Testis (tissue), 3 donors: ENCODE measurements around the gene FAM83D. TPM values are rescaled to one million over a fixed set of nuclear protein-coding genes. Genes with fewer than 3 reads are reported as not detected.
"Not testable (repeated sequence)": the region's sequence is repeated elsewhere in the genome, so short reads cannot be mapped to it uniquely, and the experiment has no call there.

Experiments used
- DNase-seq: peaks from one replicate; pipeline ENCODE4 v3.0.0-alpha.2; 2019
- H3K27ac ChIP-seq, 2 donors: fragments of 200-600 bp; sonication (generic); one replicate each; pipeline ENCODE4 v1.5.1; 2019
- H3K27me3 ChIP-seq: fragments of 200-600 bp; sonication (generic); one replicate; pipeline ENCODE4 v1.5.1; 2019
- H3K36me3 ChIP-seq: fragments of 200-600 bp; sonication (generic); one replicate; pipeline ENCODE4 v1.5.1; 2017; ENCODE audit warnings: low read depth; ENCODE audit errors: missing control alignments
- H3K4me1 ChIP-seq: fragments of 200-600 bp; sonication (generic); one replicate; pipeline ENCODE4 v1.5.1; 2019
- H3K4me3 ChIP-seq, 2 donors: fragments of 200-600 bp; sonication (generic); one replicate each; pipeline ENCODE4 v1.5.1; 2017 to 2019
- H3K9me3 ChIP-seq: fragments of 200-600 bp; sonication (generic); one replicate; pipeline ENCODE4 v1.5.1; 2017
- POLR2A ChIP-seq: fragments of 450-650 bp; IDR thresholded peaks from one replicate; pipeline ENCODE4 v1.6.1; 2017; ENCODE audit warnings: antibody characterized with exemption, mild to moderate bottlenecking, moderate library complexity
- WGBS, 2 donors: methylation state at CpG; one replicate each; pipeline ENCODE4 v1.1.5; 2018; 5-methylcytosine and 5-hydroxymethylcytosine counted together
- intact Hi-C: fragments of 100-400 bp; cut with DNase I; formaldehyde crosslinking; loops from one replicate; pipeline ENCODE4 v1.15.1; 2023; ENCODE audit warnings: low total_unique reads
- polyA plus RNA-seq: library from polyadenylated mRNA; stranded (reverse); fragments of 350-450 nt; fragmentation: Illumina TruSeq; extraction: RNeasy Lipid Tissue Mini Kit (QIAGEN cat#74804); gene quantifications from one replicate; pipeline ENCODE4 v1.2.3, GENCODE V29; 2014; ENCODE audit warnings: low read depth, low replicate concordance; ENCODE audit not compliant: insufficient read depth
- total RNA-seq, 2 donors: library from RNA; depleted of rRNA; stranded (reverse); fragments of >200 nt; gene quantifications; one replicate each; pipeline ENCODE4 v1.2.3, GENCODE V29; 2016
- TF ChIP-seq, protein P1 (sequence below), 3 experiments: fragments of 450-650 bp in 2 of 3; fragments of 200-600 bp in 1 of 3; sonication (generic) in 1 of 3; IDR thresholded peaks; one replicate each; pipeline ENCODE4 v1.5.1; 2016 to 2019; ENCODE audit warnings: antibody characterized with exemption in 3 of 3, mild to moderate bottlenecking in 2 of 3, moderate library complexity in 1 of 3

FAM83D gene
- total and polyA plus RNA-seq, 3 donors from 2014 or later = 10.1 to 13.7 (median 13.1) TPM

DNA sequence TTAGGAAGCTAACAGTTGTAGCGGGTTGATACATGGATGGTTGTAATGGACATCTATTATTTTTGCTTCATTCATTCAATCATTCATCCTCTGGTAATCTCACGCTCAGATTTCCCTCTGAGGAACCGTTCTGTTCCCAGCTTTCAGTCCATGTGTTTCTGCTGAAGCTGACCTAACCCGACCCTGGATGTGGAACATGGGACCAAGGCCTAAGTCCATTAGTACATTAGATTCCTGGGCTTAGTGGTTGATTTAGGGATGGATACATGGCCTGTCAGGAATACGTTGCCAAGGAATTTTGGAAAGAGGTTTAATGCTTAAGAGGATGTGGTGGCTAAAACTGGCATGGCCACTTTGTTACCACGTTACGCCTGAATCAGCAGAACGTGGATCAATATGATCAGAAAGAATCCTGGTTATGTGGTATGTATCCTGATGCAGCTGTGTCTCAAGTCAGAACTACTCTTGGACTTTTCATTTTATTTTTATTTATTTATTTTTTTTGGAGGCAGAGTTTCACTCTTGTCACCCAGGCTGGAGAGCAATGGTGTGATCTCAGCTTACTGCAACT lies 31.8 kb downstream of the FAM83D start:
- Histone ChIP-seq H3K27ac (no peak overlapping the region), H3K4me1 (no peaks in the 10 kb centered on the region), H3K4me3 (no peak overlapping the region), H3K9me3 (no peaks in the 10 kb centered on the region), H3K36me3 (no peaks in the 10 kb centered on the region), H3K27me3 (no peaks in the 10 kb centered on the region)
- intact Hi-C loops = no loop called here
- no peak for DNase-seq
- WGBS, 2 donors = 87 to 89% methylated on average over 8 of the region's 8 CpGs
- TF ChIP-seq, protein P1, sequence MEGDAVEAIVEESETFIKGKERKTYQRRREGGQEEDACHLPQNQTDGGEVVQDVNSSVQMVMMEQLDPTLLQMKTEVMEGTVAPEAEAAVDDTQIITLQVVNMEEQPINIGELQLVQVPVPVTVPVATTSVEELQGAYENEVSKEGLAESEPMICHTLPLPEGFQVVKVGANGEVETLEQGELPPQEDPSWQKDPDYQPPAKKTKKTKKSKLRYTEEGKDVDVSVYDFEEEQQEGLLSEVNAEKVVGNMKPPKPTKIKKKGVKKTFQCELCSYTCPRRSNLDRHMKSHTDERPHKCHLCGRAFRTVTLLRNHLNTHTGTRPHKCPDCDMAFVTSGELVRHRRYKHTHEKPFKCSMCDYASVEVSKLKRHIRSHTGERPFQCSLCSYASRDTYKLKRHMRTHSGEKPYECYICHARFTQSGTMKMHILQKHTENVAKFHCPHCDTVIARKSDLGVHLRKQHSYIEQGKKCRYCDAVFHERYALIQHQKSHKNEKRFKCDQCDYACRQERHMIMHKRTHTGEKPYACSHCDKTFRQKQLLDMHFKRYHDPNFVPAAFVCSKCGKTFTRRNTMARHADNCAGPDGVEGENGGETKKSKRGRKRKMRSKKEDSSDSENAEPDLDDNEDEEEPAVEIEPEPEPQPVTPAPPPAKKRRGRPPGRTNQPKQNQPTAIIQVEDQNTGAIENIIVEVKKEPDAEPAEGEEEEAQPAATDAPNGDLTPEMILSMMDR (IDR thresholded peaks at IDR 0.05) = no peak
- TF ChIP-seq POLR2A = no peak

DNA sequence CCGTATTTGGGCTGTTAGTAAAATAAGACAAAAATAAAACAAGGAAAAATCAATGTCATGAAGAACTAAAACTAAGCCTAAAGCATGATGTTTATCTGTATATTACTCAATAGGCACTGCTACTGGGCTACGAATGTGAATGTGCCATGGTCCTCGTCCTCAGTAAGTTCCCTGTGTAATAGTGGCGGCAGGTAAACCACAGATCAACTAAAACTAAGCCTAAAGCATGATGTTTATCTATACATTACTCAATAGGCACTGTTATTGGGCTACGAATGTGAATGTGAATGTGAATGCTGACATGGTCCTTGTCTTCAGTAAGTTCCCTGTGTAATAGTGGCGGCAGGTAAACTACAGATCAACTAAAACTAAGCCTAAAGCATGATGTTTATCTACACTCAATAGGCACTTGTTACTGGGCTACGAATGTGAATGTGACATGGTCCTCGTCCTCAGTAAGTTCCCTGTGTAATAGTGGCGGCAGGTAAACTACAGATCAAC lies 34.0 kb downstream of the FAM83D start:
- H3K4me1 ChIP-seq, intact Hi-C loops, H3K27ac ChIP-seq, DNase-seq, H3K36me3 ChIP-seq, H3K27me3 ChIP-seq, H3K4me3 ChIP-seq, H3K9me3 ChIP-seq: not testable (repeated sequence)
- 77 to 85% methylated on average over 9 of the region's 9 CpGs for WGBS, 2 donors

- no peak for DNase-seq
- intact Hi-C loops = no loop called here
- Histone ChIP-seq H3K27me3 (no peaks in the 10 kb centered on the region), H3K4me1 (no peaks in the 10 kb centered on the region), H3K36me3 (no peaks in the 10 kb centered on the region), H3K9me3 (no peaks in the 10 kb centered on the region), H3K4me3 (peak overlapping the region; percentile 88 to 96), H3K27ac (peak overlapping the region; percentile 88 to 91)
- TF ChIP-seq POLR2A = no peak
- TF ChIP-seq, protein P1 (IDR thresholded peaks at IDR 0.05) = peak in 1 of 3 experiments; percentile 11
- WGBS, 2 donors = 7 to 9% methylated on average over 13 to 16 of the region's 16 CpGs
These were observed 35.4 kb downstream of the FAM83D start for GRCh38 chr20:38961530-38962043.

DNA sequence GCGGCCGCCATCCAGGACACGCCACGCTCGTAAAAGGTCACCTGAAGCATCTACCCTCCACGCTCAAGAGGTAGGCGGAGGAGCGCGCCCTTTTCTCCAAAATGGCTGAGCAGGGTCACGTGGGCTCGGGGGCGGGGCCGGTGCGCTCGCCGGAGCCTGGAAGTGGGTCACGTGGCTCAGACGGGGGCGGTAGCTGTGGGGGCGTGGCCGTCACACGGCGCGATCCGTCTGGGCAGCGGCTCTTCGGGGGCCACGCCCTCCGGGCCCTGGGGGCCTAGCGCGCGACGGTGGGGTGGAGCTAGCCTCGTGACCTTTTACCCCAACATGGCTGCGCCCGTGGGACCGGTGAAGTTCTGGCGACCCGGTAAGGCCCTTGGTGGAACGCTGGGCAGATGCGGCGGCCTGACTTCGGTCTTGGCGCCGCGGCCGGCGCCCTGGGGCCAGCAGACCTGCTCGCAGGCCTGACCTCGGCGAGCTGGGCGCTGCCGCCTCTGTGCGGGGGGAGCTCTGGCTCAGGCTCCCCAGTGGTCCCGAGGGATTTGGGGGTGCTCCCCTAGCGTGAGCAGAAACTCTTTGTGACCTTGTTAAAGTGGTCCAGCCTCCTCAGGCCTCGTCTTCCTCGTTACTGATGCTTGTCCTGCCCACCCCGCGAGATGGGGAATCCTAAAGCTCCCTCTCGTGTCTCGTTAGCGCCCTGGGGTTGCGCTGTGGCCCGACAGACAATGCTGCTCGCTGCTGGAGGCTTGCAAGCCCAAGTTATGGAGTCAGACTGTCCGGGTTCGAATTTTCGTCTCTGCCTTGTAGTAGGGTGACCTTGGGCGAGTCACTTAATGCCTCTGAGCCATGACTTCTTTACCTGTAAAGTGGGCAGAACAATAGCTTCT lies 36.1 kb downstream of the FAM83D start, which contains the start of gene DHX35:
TSS of gene DHX35 (plus strand) at position 301 of the 884 bp plus-strand sequence. CDS start at position 325, 24 bp downstream.
- Histone ChIP-seq H3K9me3 (no peaks in the 10 kb centered on the region), H3K4me3 (peak within 1 kb of the TSS; percentile 88 to 96), H3K36me3 (no peaks in the 10 kb centered on the region), H3K4me1 (no peaks in the 10 kb centered on the region), H3K27ac (peak within 1 kb of the TSS; percentile 88 to 91), H3K27me3 (no peaks in the 10 kb centered on the region)
- TF ChIP-seq, protein P1 (IDR thresholded peaks at IDR 0.05) = no peak
- no peak for TF ChIP-seq POLR2A
- DNase-seq = peak; percentile 99
- intact Hi-C loops = no loop called here
- 0% methylated on average over 13 to 65 of the region's 70 CpGs for WGBS, 2 donors

GRCh38 chr20:38962928-38963401 lies 36.7 kb downstream of the FAM83D start:
- Histone ChIP-seq H3K27me3 (no peaks in the 10 kb centered on the region), H3K4me1 (no peaks in the 10 kb centered on the region), H3K36me3 (no peaks in the 10 kb centered on the region), H3K9me3 (no peaks in the 10 kb centered on the region), H3K4me3 (peak overlapping the region; percentile 88 to 96), H3K27ac (peak overlapping the region; percentile 88 to 91)
- TF ChIP-seq, protein P1 (IDR thresholded peaks at IDR 0.05) = peak in 1 of 3 experiments; percentile 6
- no peak for TF ChIP-seq POLR2A
- no peak for DNase-seq
- intact Hi-C loops = no loop called here
- 1% methylated on average over 5 of the region's 5 CpGs for WGBS, 2 donors
